Keratinocyte (primary cell): ENCODE data around the gene IRGQ. TPM values are rescaled to one million over a fixed set of nuclear protein-coding genes. Genes with fewer than 3 reads are reported as not detected.

Experiments used
- DNase-seq: peaks from one replicate; pipeline ENCODE4 v3.0.0-alpha.2; 2011; ENCODE audit warnings: low read depth, missing footprints, low spot score
- FAIRE-seq: peaks from 2 replicates; lab custom pipeline; 2011; peaks lifted over from hg19 to GRCh38; lab: Jason Lieb, UNC
- H2AFZ ChIP-seq: 2 replicates; pipeline ENCODE4 v1.6.0; 2012; ENCODE audit warnings: low read length, control low read depth, inconsistent platforms; ENCODE audit not compliant: control insufficient read depth
- H3K27ac ChIP-seq: 2 replicates; pipeline ENCODE4 v1.5.1; 2011; ENCODE audit warnings: low read length; ENCODE audit not compliant: control insufficient read depth, insufficient read depth
- H3K27me3 ChIP-seq: 3 replicates; pipeline ENCODE4 v1.6.0; 2011; ENCODE audit warnings: low read length; ENCODE audit not compliant: control insufficient read depth, insufficient read depth; ENCODE audit errors: extremely low read depth
- H3K36me3 ChIP-seq, 2 experiments: 2 replicates in 1 of 2; 3 replicates in 1 of 2; pipeline ENCODE4 v1.5.1; 2011; ENCODE audit warnings: low read length in 2 of 2, mild to moderate bottlenecking in 1 of 2; ENCODE audit not compliant: control insufficient read depth in 2 of 2, insufficient read depth in 2 of 2; ENCODE audit errors: extremely low read depth in 1 of 2
- H3K4me1 ChIP-seq: 3 replicates; pipeline ENCODE4 v1.5.1; 2011; ENCODE audit warnings: low read length; ENCODE audit not compliant: control insufficient read depth, insufficient read depth; ENCODE audit errors: extremely low read depth
- H3K4me2 ChIP-seq: 3 replicates; pipeline ENCODE4 v1.6.0; 2011; ENCODE audit warnings: low read depth, low read length; ENCODE audit not compliant: control insufficient read depth, insufficient read depth; ENCODE audit errors: extremely low read depth
- H3K4me3 ChIP-seq, 3 experiments: fragments of 200-600 bp in 1 of 3; sonication (generic) in 1 of 3; 2 replicates in 2 of 3; 3 replicates in 1 of 3; pipeline ENCODE4 v1.5.1; 2011 to 2016; ENCODE audit warnings: low read length in 3 of 3, mild to moderate bottlenecking in 3 of 3, control low read depth in 2 of 3, inconsistent platforms in 1 of 3, low read depth in 1 of 3, mixed read lengths in 1 of 3, mixed run types in 1 of 3, moderate library complexity in 1 of 3; ENCODE audit not compliant: control insufficient read depth in 2 of 3, insufficient read depth in 2 of 3; ENCODE audit errors: extremely low read depth in 1 of 3
- H3K79me2 ChIP-seq: 2 replicates; pipeline ENCODE4 v1.6.0; 2012; ENCODE audit warnings: low read length; ENCODE audit not compliant: control insufficient read depth, insufficient read depth
- H3K9ac ChIP-seq: 3 replicates; pipeline ENCODE4 v1.6.0; 2011; ENCODE audit warnings: low read length; ENCODE audit not compliant: control insufficient read depth, insufficient read depth; ENCODE audit errors: extremely low read depth
- H3K9me1 ChIP-seq: 3 replicates; pipeline ENCODE4 v1.6.0; 2011; ENCODE audit warnings: low read length; ENCODE audit not compliant: control insufficient read depth, insufficient read depth; ENCODE audit errors: extremely low read depth
- H3K9me3 ChIP-seq: 2 replicates; pipeline ENCODE4 v1.5.1; 2012; ENCODE audit warnings: low read depth, low read length; ENCODE audit not compliant: control insufficient read depth
- H4K20me1 ChIP-seq: 3 replicates; pipeline ENCODE4 v1.6.0; 2011; ENCODE audit warnings: low read length; ENCODE audit not compliant: control insufficient read depth, insufficient read depth; ENCODE audit errors: extremely low read depth
- EZH2 ChIP-seq: IDR thresholded peaks from one replicate; pipeline ENCODE4 v1.6.1; 2012; ENCODE audit warnings: inconsistent platforms, mild to moderate bottlenecking, low read length, moderate library complexity
- dilution Hi-C: fragments of 300-500 bp; cut with MboI; formaldehyde crosslinking; loops from one replicate; pipeline ENCODE4 v1.7.0; 2020; ENCODE audit warnings: low sequenced_read_pairs; ENCODE audit not compliant: extremely low pct_ligation_motif_present
- polyA plus RNA-seq, 5 experiments: library from polyadenylated mRNA; depleted of rRNA in 3 of 5; stranded (reverse) in 3 of 5; stranded (forward) in 1 of 5; unstranded in 1 of 5; fragments of >200 nt; gene quantifications; 1 replicate in 1 of 5; 2 replicates in 3 of 5; 3 replicates in 1 of 5; pipeline versions ENCODE4 v1.2.1 to v1.2.3, GENCODE V29; 2011 to 2012; ENCODE audit warnings: missing spikeins in 2 of 5, low read depth in 1 of 5, low replicate concordance in 1 of 5
- TF ChIP-seq, protein P1 (sequence below), 3 experiments: IDR thresholded peaks in 1 of 3; conservative IDR thresholded peaks in 1 of 3; optimal IDR thresholded peaks in 1 of 3; 2 replicates in 2 of 3; 3 replicates in 1 of 3; pipeline versions ENCODE3 to v1.5.1; 2011; ENCODE audit warnings: low read length in 3 of 3, mild to moderate bottlenecking in 3 of 3, moderate library complexity in 2 of 3, control low read depth in 1 of 3, inconsistent platforms in 1 of 3; ENCODE audit not compliant: insufficient read depth in 2 of 3; ENCODE audit errors: extremely low read depth in 1 of 3

IRGQ gene
- polyA plus RNA-seq, 1 donor (not counting 4 experiments of a cell fraction or from before 2014, with no cell fraction given), result 12.9 TPM

DNA sequence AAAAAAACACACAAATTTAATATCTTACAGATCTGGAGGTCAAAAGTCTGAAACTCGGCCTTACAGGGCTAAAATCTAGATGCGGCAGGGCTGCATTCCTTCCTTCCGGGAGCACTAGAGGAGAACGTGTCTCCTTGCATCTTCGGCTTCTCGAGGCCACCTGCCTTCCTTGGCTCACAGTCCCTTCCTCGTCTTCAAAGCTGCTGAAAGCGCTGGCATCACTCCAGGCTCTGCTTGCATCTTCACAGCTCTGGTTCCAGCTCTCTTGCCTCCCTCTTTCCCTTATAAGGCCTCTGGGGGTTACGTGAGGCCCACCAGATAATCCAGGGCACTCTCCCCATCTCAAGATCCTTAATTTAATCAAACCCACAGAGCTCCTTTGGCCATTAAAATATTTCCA, 31.1 kb downstream of the IRGQ start:
- H3K4me1 ChIP-seq, result peaks cover 1% of the 10 kb centered on the region
- no peak overlapping the region for H2AFZ ChIP-seq
- peaks cover 0 to 1% of the 10 kb centered on the region in 2 experiments for H3K36me3 ChIP-seq
- DNase-seq, result no peak
- H3K4me3 ChIP-seq, result no peak overlapping the region
- no peak for FAIRE-seq
- H3K9me1 ChIP-seq, result no peaks in the 10 kb centered on the region
- H3K79me2 ChIP-seq, result peaks cover 1% of the 10 kb centered on the region
- dilution Hi-C loops, result no loop called here
- no peaks in the 10 kb centered on the region for H3K27me3 ChIP-seq
- TF ChIP-seq, protein P1, sequence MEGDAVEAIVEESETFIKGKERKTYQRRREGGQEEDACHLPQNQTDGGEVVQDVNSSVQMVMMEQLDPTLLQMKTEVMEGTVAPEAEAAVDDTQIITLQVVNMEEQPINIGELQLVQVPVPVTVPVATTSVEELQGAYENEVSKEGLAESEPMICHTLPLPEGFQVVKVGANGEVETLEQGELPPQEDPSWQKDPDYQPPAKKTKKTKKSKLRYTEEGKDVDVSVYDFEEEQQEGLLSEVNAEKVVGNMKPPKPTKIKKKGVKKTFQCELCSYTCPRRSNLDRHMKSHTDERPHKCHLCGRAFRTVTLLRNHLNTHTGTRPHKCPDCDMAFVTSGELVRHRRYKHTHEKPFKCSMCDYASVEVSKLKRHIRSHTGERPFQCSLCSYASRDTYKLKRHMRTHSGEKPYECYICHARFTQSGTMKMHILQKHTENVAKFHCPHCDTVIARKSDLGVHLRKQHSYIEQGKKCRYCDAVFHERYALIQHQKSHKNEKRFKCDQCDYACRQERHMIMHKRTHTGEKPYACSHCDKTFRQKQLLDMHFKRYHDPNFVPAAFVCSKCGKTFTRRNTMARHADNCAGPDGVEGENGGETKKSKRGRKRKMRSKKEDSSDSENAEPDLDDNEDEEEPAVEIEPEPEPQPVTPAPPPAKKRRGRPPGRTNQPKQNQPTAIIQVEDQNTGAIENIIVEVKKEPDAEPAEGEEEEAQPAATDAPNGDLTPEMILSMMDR (optimal IDR thresholded peaks at IDR 0.05 in 1 of 3, IDR thresholded peaks at IDR 0.05 in 1 of 3, conservative IDR thresholded peaks at IDR 0.05 in 1 of 3; ENCODE audit: extremely low read depth in 1 of 3, insufficient read depth in 2 of 3, low read length in 3 of 3), result no peak
- no peak for TF ChIP-seq EZH2
- H3K9me3 ChIP-seq, result no peaks in the 10 kb centered on the region
- no peak overlapping the region for H3K9ac ChIP-seq
- H4K20me1 ChIP-seq, result no peaks in the 10 kb centered on the region
- H3K4me2 ChIP-seq, result no peak overlapping the region
- H3K27ac ChIP-seq, result no peak overlapping the region

GRCh38 chr19:43563816-43564457, 32.0 kb downstream of the IRGQ start:
- dilution Hi-C loops, result no loop called here
- no peak for FAIRE-seq

More at GRCh38 chr19:43563816-43564457, 32.0 kb downstream of the IRGQ start:
- H3K36me3 ChIP-seq, result peaks cover 0 to 1% of the 10 kb centered on the region in 2 experiments
- no peaks in the 10 kb centered on the region for H3K27me3 ChIP-seq
- H3K79me2 ChIP-seq, result no peaks in the 10 kb centered on the region
- H3K4me2 ChIP-seq, result no peak overlapping the region
- no peak overlapping the region for H2AFZ ChIP-seq
- H3K27ac ChIP-seq, result no peak overlapping the region
- no peaks in the 10 kb centered on the region for H3K4me1 ChIP-seq
- no peak for DNase-seq
- H3K9me1 ChIP-seq, result no peaks in the 10 kb centered on the region
- TF ChIP-seq, protein P1 (optimal IDR thresholded peaks at IDR 0.05 in 1 of 3, IDR thresholded peaks at IDR 0.05 in 1 of 3, conservative IDR thresholded peaks at IDR 0.05 in 1 of 3; ENCODE audit: extremely low read depth in 1 of 3, insufficient read depth in 2 of 3, low read length in 3 of 3), result no peak
- TF ChIP-seq EZH2, result no peak
- no peak overlapping the region for H3K4me3 ChIP-seq
- no peak overlapping the region for H3K9ac ChIP-seq
- H4K20me1 ChIP-seq, result no peaks in the 10 kb centered on the region
- H3K9me3 ChIP-seq, result no peaks in the 10 kb centered on the region
